Measurements from ENCODE around the gene PHLDA3. TPM values are rescaled to one million over a fixed set of nuclear protein-coding genes. Genes with fewer than 3 reads are reported as not detected.

PHLDA3 gene
- polyA plus RNA-seq, 1 donor from 2014 or later = 35.1 TPM

DNA sequence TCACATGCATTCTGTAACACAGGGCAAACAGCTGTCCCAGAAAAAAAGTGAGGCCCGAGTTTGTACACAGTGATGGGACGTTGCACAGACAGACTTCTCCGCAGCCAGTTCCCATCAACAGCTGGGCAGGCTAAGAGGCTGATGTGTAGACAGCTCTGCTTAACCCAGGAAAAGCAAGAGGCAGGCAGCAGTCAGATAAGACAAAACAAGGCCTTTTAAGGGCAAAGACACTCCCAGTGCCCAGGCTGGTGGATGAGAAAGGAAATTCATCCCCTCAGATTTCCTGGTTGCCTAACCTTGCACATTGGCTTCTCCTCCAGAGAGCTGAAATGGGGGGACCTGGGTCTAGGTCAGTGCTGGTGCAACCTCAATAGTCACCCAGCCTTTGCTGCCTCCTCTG lies 17.2 kb upstream of the PHLDA3 start:
- Histone ChIP-seq H3K9me3 (ENCODE audit: low read length) (no peaks in the 10 kb centered on the region), H3F3A (ENCODE audit: insufficient read depth, low read length, poor library complexity, severe bottlenecking) (no peaks in the 10 kb centered on the region), H3K79me2 (replicated peaks; ENCODE audit: insufficient read depth, low read length) (no peaks in the 10 kb centered on the region), H3K9me2 (ENCODE audit: insufficient read depth, low read length) (no peaks in the 10 kb centered on the region), H3K27ac (ENCODE audit: low read length) (no peak overlapping the region), H3K36me3 (ENCODE audit: insufficient read depth, low read length) (no peaks in the 10 kb centered on the region), H3K4me2 (ENCODE audit: low read length) (no peak overlapping the region), H3K4me3 (ENCODE audit: low read length) (no peak overlapping the region), H3K27me3 (ENCODE audit: insufficient read depth, low read depth, low read length) (peaks cover 15% of the 10 kb centered on the region), H3K9ac (ENCODE audit: low read length) (no peak overlapping the region), H4K20me1 (ENCODE audit: insufficient read depth) (no peaks in the 10 kb centered on the region), H2AFZ (ENCODE audit: low read depth, low read length) (no peak overlapping the region)
- TF ChIP-seq POLR2AphosphoS5 (IDR thresholded peaks at IDR 0.05) (no peak), TAF1 (IDR thresholded peaks at IDR 0.05; ENCODE audit: low read depth) (no peak), EP300 (conservative IDR thresholded peaks at IDR 0.05; ENCODE audit: poor library complexity, severe bottlenecking) (no peak), SMC3 (conservative IDR thresholded peaks at IDR 0.05; ENCODE audit: poor library complexity) (no peak), RAD21 (conservative IDR thresholded peaks at IDR 0.05) (no peak), MXI1 (conservative IDR thresholded peaks at IDR 0.05; ENCODE audit: poor library complexity, severe bottlenecking) (no peak), EZH2 (IDR thresholded peaks at IDR 0.05; ENCODE audit: borderline replicate concordance, insufficient read depth, low read length, poor library complexity, severe bottlenecking) (no peak)
- TF ChIP-seq, protein P1, sequence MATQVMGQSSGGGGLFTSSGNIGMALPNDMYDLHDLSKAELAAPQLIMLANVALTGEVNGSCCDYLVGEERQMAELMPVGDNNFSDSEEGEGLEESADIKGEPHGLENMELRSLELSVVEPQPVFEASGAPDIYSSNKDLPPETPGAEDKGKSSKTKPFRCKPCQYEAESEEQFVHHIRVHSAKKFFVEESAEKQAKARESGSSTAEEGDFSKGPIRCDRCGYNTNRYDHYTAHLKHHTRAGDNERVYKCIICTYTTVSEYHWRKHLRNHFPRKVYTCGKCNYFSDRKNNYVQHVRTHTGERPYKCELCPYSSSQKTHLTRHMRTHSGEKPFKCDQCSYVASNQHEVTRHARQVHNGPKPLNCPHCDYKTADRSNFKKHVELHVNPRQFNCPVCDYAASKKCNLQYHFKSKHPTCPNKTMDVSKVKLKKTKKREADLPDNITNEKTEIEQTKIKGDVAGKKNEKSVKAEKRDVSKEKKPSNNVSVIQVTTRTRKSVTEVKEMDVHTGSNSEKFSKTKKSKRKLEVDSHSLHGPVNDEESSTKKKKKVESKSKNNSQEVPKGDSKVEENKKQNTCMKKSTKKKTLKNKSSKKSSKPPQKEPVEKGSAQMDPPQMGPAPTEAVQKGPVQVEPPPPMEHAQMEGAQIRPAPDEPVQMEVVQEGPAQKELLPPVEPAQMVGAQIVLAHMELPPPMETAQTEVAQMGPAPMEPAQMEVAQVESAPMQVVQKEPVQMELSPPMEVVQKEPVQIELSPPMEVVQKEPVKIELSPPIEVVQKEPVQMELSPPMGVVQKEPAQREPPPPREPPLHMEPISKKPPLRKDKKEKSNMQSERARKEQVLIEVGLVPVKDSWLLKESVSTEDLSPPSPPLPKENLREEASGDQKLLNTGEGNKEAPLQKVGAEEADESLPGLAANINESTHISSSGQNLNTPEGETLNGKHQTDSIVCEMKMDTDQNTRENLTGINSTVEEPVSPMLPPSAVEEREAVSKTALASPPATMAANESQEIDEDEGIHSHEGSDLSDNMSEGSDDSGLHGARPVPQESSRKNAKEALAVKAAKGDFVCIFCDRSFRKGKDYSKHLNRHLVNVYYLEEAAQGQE (IDR thresholded peaks at IDR 0.05; ENCODE audit: borderline replicate concordance) = no peak
- TF ChIP-seq, protein P2, sequence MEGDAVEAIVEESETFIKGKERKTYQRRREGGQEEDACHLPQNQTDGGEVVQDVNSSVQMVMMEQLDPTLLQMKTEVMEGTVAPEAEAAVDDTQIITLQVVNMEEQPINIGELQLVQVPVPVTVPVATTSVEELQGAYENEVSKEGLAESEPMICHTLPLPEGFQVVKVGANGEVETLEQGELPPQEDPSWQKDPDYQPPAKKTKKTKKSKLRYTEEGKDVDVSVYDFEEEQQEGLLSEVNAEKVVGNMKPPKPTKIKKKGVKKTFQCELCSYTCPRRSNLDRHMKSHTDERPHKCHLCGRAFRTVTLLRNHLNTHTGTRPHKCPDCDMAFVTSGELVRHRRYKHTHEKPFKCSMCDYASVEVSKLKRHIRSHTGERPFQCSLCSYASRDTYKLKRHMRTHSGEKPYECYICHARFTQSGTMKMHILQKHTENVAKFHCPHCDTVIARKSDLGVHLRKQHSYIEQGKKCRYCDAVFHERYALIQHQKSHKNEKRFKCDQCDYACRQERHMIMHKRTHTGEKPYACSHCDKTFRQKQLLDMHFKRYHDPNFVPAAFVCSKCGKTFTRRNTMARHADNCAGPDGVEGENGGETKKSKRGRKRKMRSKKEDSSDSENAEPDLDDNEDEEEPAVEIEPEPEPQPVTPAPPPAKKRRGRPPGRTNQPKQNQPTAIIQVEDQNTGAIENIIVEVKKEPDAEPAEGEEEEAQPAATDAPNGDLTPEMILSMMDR (IDR thresholded peaks at IDR 0.05; ENCODE audit: poor library complexity, severe bottlenecking) = no peak

DNA sequence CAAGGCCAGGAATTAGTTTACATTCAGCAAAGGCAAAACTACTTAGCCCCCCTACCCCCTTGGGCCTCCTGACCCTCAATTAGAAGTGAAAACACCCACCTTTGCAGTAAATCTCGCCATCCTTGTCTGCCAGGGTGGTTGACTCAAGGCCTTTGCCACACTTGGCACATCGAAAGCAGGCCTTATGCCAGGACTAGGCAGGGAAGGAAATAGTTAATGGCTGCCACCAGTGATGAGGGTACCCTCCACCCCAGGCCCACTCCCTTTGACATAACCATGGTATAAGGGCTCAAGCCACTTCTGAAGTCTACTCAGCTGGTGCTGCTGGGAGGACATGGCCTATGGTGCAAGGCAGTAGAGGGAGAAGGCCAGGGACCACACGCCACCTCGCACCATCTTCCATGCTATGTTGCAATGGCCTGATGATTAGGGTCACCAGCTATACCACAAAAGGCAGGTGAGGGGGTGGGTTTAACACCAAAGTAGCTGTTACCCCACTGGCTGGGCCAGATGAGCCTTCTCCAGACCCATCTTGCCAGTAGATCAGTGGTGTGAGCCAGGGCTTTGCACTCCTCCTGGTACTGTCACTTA lies 16.3 kb upstream of the PHLDA3 start:
- Histone ChIP-seq H4K20me1 (ENCODE audit: insufficient read depth) (no peaks in the 10 kb centered on the region), H3K27ac (ENCODE audit: low read length) (no peak overlapping the region)
- TF ChIP-seq, protein P1 (IDR thresholded peaks at IDR 0.05; ENCODE audit: borderline replicate concordance) = no peak

More for the DNA sequence above, 16.3 kb upstream of the PHLDA3 start:
- Histone ChIP-seq H3K4me2 (ENCODE audit: low read length) (no peak overlapping the region), H3K9ac (ENCODE audit: low read length) (no peak overlapping the region), H3K27me3 (ENCODE audit: insufficient read depth, low read depth, low read length) (peaks cover 24% of the 10 kb centered on the region), H3K9me3 (ENCODE audit: low read length) (no peaks in the 10 kb centered on the region), H3F3A (ENCODE audit: insufficient read depth, low read length, poor library complexity, severe bottlenecking) (no peaks in the 10 kb centered on the region), H2AFZ (ENCODE audit: low read depth, low read length) (no peak overlapping the region), H3K9me2 (ENCODE audit: insufficient read depth, low read length) (no peaks in the 10 kb centered on the region), H3K4me3 (ENCODE audit: low read length) (no peak overlapping the region), H3K79me2 (replicated peaks; ENCODE audit: insufficient read depth, low read length) (no peaks in the 10 kb centered on the region), H3K36me3 (ENCODE audit: insufficient read depth, low read length) (no peaks in the 10 kb centered on the region)
